GM21529 (cell line): ENCODE data around the gene MAP7.

Source experiments
- ATAC-seq: cut with Tn5 transposase; IDR thresholded peaks from one replicate; pipeline ENCODE4 v1.9.1; 2021; ENCODE audit not compliant: unreplicated experiment

The MAP7 gene

GRCh38 chr6:136426627-136427377 lies 123.4 kb downstream of the MAP7 start:
- no peak for ATAC-seq

GRCh38 chr6:136425793-136426192 lies 124.4 kb downstream of the MAP7 start:
- ATAC-seq = no peak

GRCh38 chr6:136424901-136425300 lies 125.3 kb downstream of the MAP7 start:
- no peak for ATAC-seq

- no peak for ATAC-seq
These were observed 125.8 kb downstream of the MAP7 start for GRCh38 chr6:136424450-136424849.

- no peak for ATAC-seq
These were observed 128.6 kb downstream of the MAP7 start for GRCh38 chr6:136421537-136422158.

GRCh38 chr6:136420853-136421252 lies 129.4 kb downstream of the MAP7 start:
- ATAC-seq = no peak

- ATAC-seq = no peak
These were observed 134.7 kb downstream of the MAP7 start for GRCh38 chr6:136415351-136416007.

- no peak for ATAC-seq
These were observed 137.8 kb downstream of the MAP7 start for GRCh38 chr6:136412410-136412809.

- no peak for ATAC-seq
These were observed 138.5 kb downstream of the MAP7 start for GRCh38 chr6:136411453-136412354.

GRCh38 chr6:136411025-136411325 lies 139.2 kb downstream of the MAP7 start:
- ATAC-seq = no peak

GRCh38 chr6:136410201-136411024 lies 139.8 kb downstream of the MAP7 start:
- ATAC-seq = peak; percentile 88

GRCh38 chr6:136409597-136409996 lies 140.6 kb downstream of the MAP7 start:
- no peak for ATAC-seq

- ATAC-seq = no peak
These were observed 142.0 kb downstream of the MAP7 start for GRCh38 chr6:136408204-136408603.

GRCh38 chr6:136405420-136406029 lies 144.7 kb downstream of the MAP7 start:
- ATAC-seq = no peak

GRCh38 chr6:136404627-136405419 lies 145.4 kb downstream of the MAP7 start:
- no peak for ATAC-seq

GRCh38 chr6:136404007-136404406 lies 146.2 kb downstream of the MAP7 start:
- no peak for ATAC-seq

GRCh38 chr6:136403110-136403980 lies 146.9 kb downstream of the MAP7 start:
- no peak for ATAC-seq

- no peak for ATAC-seq
These were observed 148.5 kb downstream of the MAP7 start for GRCh38 chr6:136401749-136402148.
